HepG2 (cell line): ENCODE data around the gene CARMIL1. TPM values are rescaled to one million over a fixed set of nuclear protein-coding genes. Genes with fewer than 3 reads are reported as not detected.

Experiments used
- ATAC-seq: fragments of 200-7000 bp; cut with Tn5 transposase; 3 replicates; pipeline ENCODE4 v1.9.1; 2020; ENCODE audit warnings: mild to moderate bottlenecking, moderate library complexity
- BruUV-seq: library from RNA; stranded (reverse); fragments of 400-500 nt; replicated peaks from 2 replicates; lab custom pipeline; 2021; lab: Mats Ljungman, UMichigan
- CTCF ChIA-PET: fragments of 300-600 bp; formaldehyde crosslinking; extraction: SDS; loops from one replicate; lab custom pipeline; 2021; ENCODE audit warnings: low total read pairs, inconsistent platforms, low intra/inter-chr PET ratio; lab: Yijun Ruan, JAX
- POLR2A ChIA-PET: fragments of 350-600 bp; sonication (Branson Sonifier 250); formaldehyde crosslinking; loops from one replicate; lab custom pipeline; 2020; ENCODE audit warnings: antibody characterized with exemption, inconsistent platforms; lab: Yijun Ruan, JAX
- DNase-seq: peaks from one replicate; pipeline ENCODE4 v3.0.0-alpha.2; 2015; ENCODE audit warnings: low spot score
- FAIRE-seq: peaks from 3 replicates; lab custom pipeline; 2011; peaks lifted over from hg19 to GRCh38; lab: Jason Lieb, UNC
- H2AFZ ChIP-seq: one replicate; pipeline ENCODE4 v1.6.1; 2011; ENCODE audit warnings: low read length, inconsistent platforms
- H3K27ac ChIP-seq: fragments of 300-600 bp; 3 replicates; pipeline ENCODE4 v1.8.0; 2011; ENCODE audit warnings: mixed run types, mild to moderate bottlenecking, mixed read lengths, low read length, inconsistent platforms; ENCODE audit not compliant: insufficient read depth; ENCODE audit errors: extremely low read length
- H3K27me3 ChIP-seq, 2 experiments: fragments of 200-600 bp in 1 of 2; 2 replicates in 1 of 2; 3 replicates in 1 of 2; pipeline versions ENCODE4 v1.6.0 to v1.8.0; 2011; ENCODE audit warnings: low read length in 2 of 2, mild to moderate bottlenecking in 2 of 2, moderate library complexity in 2 of 2, inconsistent platforms in 1 of 2; ENCODE audit not compliant: insufficient read depth in 2 of 2, control insufficient read depth in 1 of 2
- H3K36me3 ChIP-seq, 2 experiments: fragments of 200-600 bp in 1 of 2; replicated peaks in 1 of 2; 2 replicates in 1 of 2; 3 replicates in 1 of 2; pipeline versions ENCODE4 v1.5.1 to v1.8.0; 2011; ENCODE audit warnings: low read length in 2 of 2, inconsistent platforms in 1 of 2; ENCODE audit not compliant: insufficient read depth in 2 of 2, control insufficient read depth in 1 of 2
- H3K4me1 ChIP-seq: 2 replicates; pipeline ENCODE4 v1.5.1; 2012; ENCODE audit warnings: low read length, inconsistent platforms; ENCODE audit not compliant: insufficient read depth
- H3K4me2 ChIP-seq: 2 replicates; pipeline ENCODE4 v1.6.0; 2011; ENCODE audit warnings: low read depth, low read length, inconsistent platforms
- H3K4me3 ChIP-seq, 3 experiments: fragments of 200-600 bp in 1 of 3; sonication (generic), shearing (Covaris generic) in 1 of 3; replicated peaks in 1 of 3; 2 replicates each; pipeline ENCODE4 v1.5.1; 2011 to 2016; ENCODE audit warnings: low read length in 3 of 3, inconsistent platforms in 2 of 3, low read depth in 2 of 3, mild to moderate bottlenecking in 2 of 3, control low read depth in 1 of 3, mixed read lengths in 1 of 3; ENCODE audit not compliant: insufficient read depth in 1 of 3
- H3K79me2 ChIP-seq: one replicate; pipeline ENCODE4 v1.6.1; 2011; ENCODE audit warnings: low read length, inconsistent platforms; ENCODE audit not compliant: insufficient read depth
- H3K9ac ChIP-seq: 2 replicates; pipeline ENCODE4 v1.6.0; 2011; ENCODE audit warnings: mild to moderate bottlenecking, low read depth, low read length, inconsistent platforms; ENCODE audit not compliant: insufficient read depth
- H3K9me3 ChIP-seq: 2 replicates; pipeline ENCODE4 v1.5.1; 2012; ENCODE audit warnings: mild to moderate bottlenecking, low read length
- H4K20me1 ChIP-seq: 2 replicates; pipeline ENCODE4 v1.6.0; 2011; ENCODE audit warnings: inconsistent platforms, mild to moderate bottlenecking, low read length, moderate library complexity; ENCODE audit not compliant: insufficient read depth
- ARNT ChIP-seq: fragments of 450-650 bp; IDR thresholded peaks from 2 replicates; pipeline ENCODE4 v1.6.1; 2017
- CENPT ChIP-seq: sonication (generic); formaldehyde crosslinking; IDR thresholded peaks from 2 replicates; pipeline ENCODE4 v1.8.0; 2022; ENCODE audit warnings: low read depth, mild to moderate bottlenecking, moderate library complexity, missing genetic modification reagents
- DR1 ChIP-seq: sonication (generic); formaldehyde crosslinking; IDR thresholded peaks from 2 replicates; pipeline ENCODE4 v1.8.0; 2021; ENCODE audit warnings: mild to moderate bottlenecking, missing genetic modification reagents, inconsistent platforms
- GMEB1 ChIP-seq: sonication (generic); formaldehyde crosslinking; IDR thresholded peaks from 2 replicates; pipeline ENCODE4 v1.5.1; 2020; ENCODE audit warnings: missing genetic modification reagents, mild to moderate bottlenecking, borderline replicate concordance
- IRF2 ChIP-seq: IDR thresholded peaks from 2 replicates; pipeline ENCODE4 v1.6.1; 2018; ENCODE audit warnings: missing genetic modification reagents, missing compliant biosample characterization
- IRX3 ChIP-seq: sonication (generic); formaldehyde crosslinking; IDR thresholded peaks from 2 replicates; pipeline ENCODE4 v1.8.1; 2023; ENCODE audit warnings: mild to moderate bottlenecking, low read depth, missing genetic modification reagents, borderline replicate concordance
- NFKB2 ChIP-seq: sonication (generic); formaldehyde crosslinking; IDR thresholded peaks from 2 replicates; pipeline ENCODE4 v1.4.0; 2020; ENCODE audit warnings: missing genetic modification reagents, borderline replicate concordance
- PTBP1 ChIP-seq: fragments of 200-400 bp; formaldehyde crosslinking; IDR thresholded peaks from 2 replicates; pipeline ENCODE4 v1.6.1; 2018; ENCODE audit warnings: low read length, low read depth; ENCODE audit not compliant: poor library complexity, severe bottlenecking
- RNF219 ChIP-seq: sonication (generic); formaldehyde crosslinking; IDR thresholded peaks from 2 replicates; pipeline ENCODE4 v1.5.0; 2020; ENCODE audit warnings: mild to moderate bottlenecking, missing genetic modification reagents
- TCF12 ChIP-seq, 2 experiments: fragments of 450-650 bp in 1 of 2; sonication (generic) in 1 of 2; formaldehyde crosslinking in 1 of 2; IDR thresholded peaks; 2 replicates each; pipeline versions ENCODE4 v1.6.1 to v1.8.0; 2017 to 2022; ENCODE audit warnings: antibody characterized with exemption in 1 of 2, mild to moderate bottlenecking in 1 of 2, missing genetic modification reagents in 1 of 2, moderate library complexity in 1 of 2
- ZMYM2 ChIP-seq: sonication (generic); formaldehyde crosslinking; IDR thresholded peaks from 2 replicates; pipeline ENCODE4 v1.8.0; 2022; ENCODE audit warnings: mild to moderate bottlenecking, missing genetic modification reagents
- ZNF350 ChIP-seq: sonication (generic); formaldehyde crosslinking; IDR thresholded peaks from 2 replicates; pipeline ENCODE4 v1.4.0; 2020; ENCODE audit warnings: mild to moderate bottlenecking, low read depth, missing genetic modification reagents, borderline replicate concordance
- ZNF552 ChIP-seq: sonication (generic); formaldehyde crosslinking; IDR thresholded peaks from 2 replicates; pipeline ENCODE4 v1.9.0; 2022; ENCODE audit warnings: missing genetic modification reagents, mild to moderate bottlenecking, borderline replicate concordance
- ZNF619 ChIP-seq: sonication (generic); formaldehyde crosslinking; IDR thresholded peaks from 2 replicates; pipeline ENCODE4 v1.4.0; 2020; ENCODE audit warnings: mild to moderate bottlenecking, missing genetic modification reagents
- ZNF652 ChIP-seq: IDR thresholded peaks from 2 replicates; pipeline ENCODE4 v1.6.1; 2016; ENCODE audit warnings: low read depth, borderline replicate concordance
- ZNF766 ChIP-seq: sonication (generic); formaldehyde crosslinking; IDR thresholded peaks from 2 replicates; pipeline ENCODE4 v1.5.0; 2020; ENCODE audit warnings: missing genetic modification reagents, borderline replicate concordance
- WGBS: methylation state at CpG from one replicate; pipeline ENCODE4 v1.1.6; 2017; ENCODE audit warnings: low lambda C conversion rate; 5-methylcytosine and 5-hydroxymethylcytosine counted together
- in situ Hi-C: cut with HindIII; loops from 2 replicates; pipeline ENCODE4 v1.10.0; 2017; ENCODE audit warnings: low pct_unique_long_range_greater_than_20kb; ENCODE audit not compliant: extremely low pct_ligation_motif_present
- intact Hi-C: fragments of 100-400 bp; cut with micrococcal nuclease; formaldehyde crosslinking; loops from one replicate; pipeline ENCODE4 v1.10.0; 2022; ENCODE audit not compliant: unreplicated experiment
- polyA plus RNA-seq, 8 experiments: library from polyadenylated mRNA; depleted of rRNA in 3 of 8; stranded (reverse) in 7 of 8; unstranded in 1 of 8; fragments of >200 nt; fragmentation: Illumina TruSeq in 4 of 8; extraction: Trizol in 4 of 8; gene quantifications; 2 replicates each; pipeline versions ENCODE4 v1.2.1 to v1.2.3, GENCODE V29; 2011 to 2016; ENCODE audit warnings: low read depth in 4 of 8, missing spikeins in 1 of 8, mixed read lengths in 1 of 8; ENCODE audit not compliant: insufficient read depth in 1 of 8
- total RNA-seq, 5 experiments: library from RNA; depleted of rRNA; stranded (reverse); fragments of >200 nt; fragmentation: Illumina TruSeq; extraction: Trizol; gene quantifications; 2 replicates each; pipeline ENCODE4 v1.2.3, GENCODE V29; 2016; ENCODE audit warnings: low read depth in 1 of 5
- TF ChIP-seq, protein P1 (sequence below): sonication (generic); formaldehyde crosslinking; IDR thresholded peaks from 2 replicates; pipeline ENCODE4 v1.4.0; 2020; ENCODE audit warnings: missing genetic modification reagents
- TF ChIP-seq, protein P2 (sequence below): IDR thresholded peaks from 2 replicates; pipeline ENCODE4 v1.6.1; 2016; ENCODE audit warnings: missing compliant biosample characterization, missing genetic modification reagents, borderline replicate concordance

Gene CARMIL1
- total and polyA plus RNA-seq, 2 of the 13 experiments (the other 11 are each of a cell fraction or from before 2014, with no cell fraction given), result 1.8 to 2.6 TPM

DNA sequence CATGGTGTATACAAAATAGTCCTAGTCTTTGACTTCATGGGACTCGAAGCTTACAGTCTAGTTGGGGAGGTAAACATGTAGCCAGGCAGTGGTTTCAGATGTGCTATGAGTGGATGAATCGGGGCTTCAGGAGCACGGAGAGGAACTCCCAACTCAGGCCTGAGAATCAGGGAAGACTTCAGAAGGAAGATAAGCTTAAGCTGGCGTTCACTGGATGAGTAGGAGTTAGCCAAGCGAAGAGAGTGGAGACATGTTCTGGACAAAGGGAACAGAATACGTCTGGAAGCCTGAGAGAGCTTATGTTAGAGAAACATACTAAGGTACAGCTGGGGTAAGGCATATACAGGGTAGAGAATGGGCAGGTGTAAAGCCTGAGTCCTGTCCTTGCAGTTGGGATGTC, 8.8 kb downstream of the CARMIL1 start:
- Histone ChIP-seq H4K20me1 (no peaks in the 10 kb centered on the region), H3K27ac (no peak overlapping the region), H3K79me2 (no peaks in the 10 kb centered on the region), H3K27me3 (no peaks in the 10 kb centered on the region), H3K4me2 (no peak overlapping the region), H3K4me3 (no peak overlapping the region), H2AFZ (no peak overlapping the region), H3K9ac (no peak overlapping the region), H3K36me3 (no peaks in the 10 kb centered on the region), H3K4me1 (no peaks in the 10 kb centered on the region), H3K9me3 (no peaks in the 10 kb centered on the region)
- BruUV-seq, result no TSS peak
- ATAC-seq (no peak), DNase-seq (no peak), FAIRE-seq (no peak)
- TF ChIP-seq, protein P1, sequence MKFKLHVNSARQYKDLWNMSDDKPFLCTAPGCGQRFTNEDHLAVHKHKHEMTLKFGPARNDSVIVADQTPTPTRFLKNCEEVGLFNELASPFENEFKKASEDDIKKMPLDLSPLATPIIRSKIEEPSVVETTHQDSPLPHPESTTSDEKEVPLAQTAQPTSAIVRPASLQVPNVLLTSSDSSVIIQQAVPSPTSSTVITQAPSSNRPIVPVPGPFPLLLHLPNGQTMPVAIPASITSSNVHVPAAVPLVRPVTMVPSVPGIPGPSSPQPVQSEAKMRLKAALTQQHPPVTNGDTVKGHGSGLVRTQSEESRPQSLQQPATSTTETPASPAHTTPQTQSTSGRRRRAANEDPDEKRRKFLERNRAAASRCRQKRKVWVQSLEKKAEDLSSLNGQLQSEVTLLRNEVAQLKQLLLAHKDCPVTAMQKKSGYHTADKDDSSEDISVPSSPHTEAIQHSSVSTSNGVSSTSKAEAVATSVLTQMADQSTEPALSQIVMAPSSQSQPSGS (CRISPR knock-in tag), result no peak
- no peak for TF ChIP-seq ZNF652 (CRISPR knock-in tag)
- no peak for TF ChIP-seq GMEB1 (CRISPR knock-in tag)
- no peak for TF ChIP-seq PTBP1
- no peak for TF ChIP-seq CENPT (CRISPR knock-in tag)
- no peak for TF ChIP-seq ARNT
- no peak for TF ChIP-seq ZMYM2 (CRISPR knock-in tag)
- no peak for TF ChIP-seq ZNF766 (CRISPR knock-in tag)
- TF ChIP-seq ZNF552 (CRISPR knock-in tag), result no peak
- no peak for TF ChIP-seq NFKB2 (CRISPR knock-in tag)
- no peak for TF ChIP-seq IRX3 (CRISPR knock-in tag)
- no peak for TF ChIP-seq IRF2 (CRISPR knock-in tag)
- TF ChIP-seq, protein P2, sequence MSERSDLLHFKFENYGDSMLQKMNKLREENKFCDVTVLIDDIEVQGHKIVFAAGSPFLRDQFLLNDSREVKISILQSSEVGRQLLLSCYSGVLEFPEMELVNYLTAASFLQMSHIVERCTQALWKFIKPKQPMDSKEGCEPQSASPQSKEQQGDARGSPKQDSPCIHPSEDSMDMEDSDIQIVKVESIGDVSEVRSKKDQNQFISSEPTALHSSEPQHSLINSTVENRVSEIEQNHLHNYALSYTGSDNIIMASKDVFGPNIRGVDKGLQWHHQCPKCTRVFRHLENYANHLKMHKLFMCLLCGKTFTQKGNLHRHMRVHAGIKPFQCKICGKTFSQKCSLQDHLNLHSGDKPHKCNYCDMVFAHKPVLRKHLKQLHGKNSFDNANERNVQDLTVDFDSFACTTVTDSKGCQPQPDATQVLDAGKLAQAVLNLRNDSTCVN, result no peak
- no peak for TF ChIP-seq TCF12 (IDR thresholded peaks at IDR 0.05)
- TF ChIP-seq TCF12 (CRISPR knock-in tag; IDR thresholded peaks at IDR 0.05), result no peak
- TF ChIP-seq RNF219 (CRISPR knock-in tag), result no peak
- TF ChIP-seq ZNF619 (CRISPR knock-in tag), result no peak
- TF ChIP-seq DR1 (CRISPR knock-in tag), result no peak
- TF ChIP-seq ZNF350 (CRISPR knock-in tag), result no peak
- ChIA-PET CTCF (no interaction called here), POLR2A (interaction anchor here (0.7 kb wide), 1 partner anchor 906 kb away, joined by 3 read pairs; no protein-coding TSS in a partner anchor)
- in situ Hi-C loops, result no loop called here
- WGBS, result 55% methylated on average over 6 of the region's 6 CpGs
- intact Hi-C loops, result no loop called here
